OCI-LY1 (cell line): ENCODE data around the gene FAM78A.

Experiments used
- H2AFZ ChIP-seq: fragments of 200-600 bp; sonication (generic), shearing (Covaris generic); 2 replicates; pipeline ENCODE4 v1.6.0; 2014; ENCODE audit warnings: antibody characterized with exemption, mild to moderate bottlenecking, low read length
- H3F3A ChIP-seq: fragments of 200-600 bp; sonication (generic), shearing (Covaris generic); 2 replicates; pipeline ENCODE4 v1.6.0; 2014; ENCODE audit warnings: mild to moderate bottlenecking, antibody characterized with exemption, low read length, moderate library complexity; ENCODE audit not compliant: insufficient read depth
- H3K27ac ChIP-seq: fragments of 200-600 bp; sonication (generic); 2 replicates; pipeline ENCODE4 v1.5.1; 2014; ENCODE audit warnings: low read length, mixed run types, mild to moderate bottlenecking, low read depth; ENCODE audit not compliant: poor library complexity, severe bottlenecking
- H3K27me3 ChIP-seq: fragments of 200-600 bp; sonication (generic); 2 replicates; pipeline ENCODE4 v1.6.0; 2014; ENCODE audit warnings: antibody characterized with exemption, mild to moderate bottlenecking, low read length, moderate library complexity; ENCODE audit not compliant: insufficient read depth
- H3K36me3 ChIP-seq: fragments of 200-600 bp; sonication (generic); 2 replicates; pipeline ENCODE4 v1.6.1; 2014; ENCODE audit warnings: mild to moderate bottlenecking, antibody characterized with exemption, low read length, moderate library complexity, mixed read lengths; ENCODE audit not compliant: insufficient read depth
- H3K4me1 ChIP-seq: fragments of 200-600 bp; sonication (generic); 2 replicates; pipeline ENCODE4 v1.5.1; 2014; ENCODE audit warnings: mild to moderate bottlenecking, low read length, moderate library complexity; ENCODE audit not compliant: insufficient read depth, severe bottlenecking
- H3K4me2 ChIP-seq: fragments of 200-600 bp; sonication (generic), shearing (Covaris generic); 2 replicates; pipeline ENCODE4 v1.6.1; 2014; ENCODE audit warnings: low read length
- H3K4me3 ChIP-seq: fragments of 200-600 bp; sonication (generic); 2 replicates; pipeline ENCODE4 v1.5.1; 2014; ENCODE audit warnings: low read length, low read depth, mild to moderate bottlenecking, mixed read lengths; ENCODE audit not compliant: poor library complexity, severe bottlenecking
- H3K79me2 ChIP-seq: fragments of 200-600 bp; shearing (Covaris generic); 2 replicates; pipeline ENCODE4 v1.6.1; 2016; ENCODE audit warnings: mixed run types, low read length, mixed read lengths; ENCODE audit not compliant: insufficient read depth
- H3K9ac ChIP-seq: fragments of 200-600 bp; sonication (generic), shearing (Covaris generic); 2 replicates; pipeline ENCODE4 v1.6.1; 2014; ENCODE audit warnings: mild to moderate bottlenecking, low read length, mixed read lengths
- H3K9me2 ChIP-seq: fragments of 200-600 bp; sonication (generic), shearing (Covaris generic); 2 replicates; pipeline ENCODE4 v1.6.1; 2014; ENCODE audit warnings: low read depth, mild to moderate bottlenecking, low read length, mixed read lengths
- H3K9me3 ChIP-seq: fragments of 200-600 bp; shearing (Covaris generic); 2 replicates; pipeline ENCODE4 v1.6.1; 2014; ENCODE audit warnings: low read length, mixed read lengths
- H4K20me1 ChIP-seq: fragments of 200-600 bp; sonication (generic), shearing (Covaris generic); 2 replicates; pipeline ENCODE4 v1.6.0; 2016; ENCODE audit warnings: mild to moderate bottlenecking, low read length; ENCODE audit not compliant: insufficient read depth
- EZH2 ChIP-seq: fragments of 200-600 bp; sonication (generic), shearing (Covaris generic); IDR thresholded peaks from 2 replicates; pipeline ENCODE4 v1.8.0; 2017; ENCODE audit warnings: borderline replicate concordance, mixed run types, mild to moderate bottlenecking, antibody characterized with exemption, low read length, moderate library complexity, mixed read lengths
- TF ChIP-seq, protein P1 (sequence below): fragments of 200-600 bp; sonication (generic), shearing (Covaris generic); IDR thresholded peaks from 2 replicates; pipeline ENCODE4 v1.5.1; 2017; ENCODE audit warnings: mild to moderate bottlenecking, antibody characterized with exemption, low read length, moderate library complexity, mixed read lengths

Gene FAM78A

GRCh38 chr9:131240047-131240921 lies 36.0 kb downstream of the FAM78A start:
- TF ChIP-seq EZH2 = no peak
- TF ChIP-seq, protein P1, sequence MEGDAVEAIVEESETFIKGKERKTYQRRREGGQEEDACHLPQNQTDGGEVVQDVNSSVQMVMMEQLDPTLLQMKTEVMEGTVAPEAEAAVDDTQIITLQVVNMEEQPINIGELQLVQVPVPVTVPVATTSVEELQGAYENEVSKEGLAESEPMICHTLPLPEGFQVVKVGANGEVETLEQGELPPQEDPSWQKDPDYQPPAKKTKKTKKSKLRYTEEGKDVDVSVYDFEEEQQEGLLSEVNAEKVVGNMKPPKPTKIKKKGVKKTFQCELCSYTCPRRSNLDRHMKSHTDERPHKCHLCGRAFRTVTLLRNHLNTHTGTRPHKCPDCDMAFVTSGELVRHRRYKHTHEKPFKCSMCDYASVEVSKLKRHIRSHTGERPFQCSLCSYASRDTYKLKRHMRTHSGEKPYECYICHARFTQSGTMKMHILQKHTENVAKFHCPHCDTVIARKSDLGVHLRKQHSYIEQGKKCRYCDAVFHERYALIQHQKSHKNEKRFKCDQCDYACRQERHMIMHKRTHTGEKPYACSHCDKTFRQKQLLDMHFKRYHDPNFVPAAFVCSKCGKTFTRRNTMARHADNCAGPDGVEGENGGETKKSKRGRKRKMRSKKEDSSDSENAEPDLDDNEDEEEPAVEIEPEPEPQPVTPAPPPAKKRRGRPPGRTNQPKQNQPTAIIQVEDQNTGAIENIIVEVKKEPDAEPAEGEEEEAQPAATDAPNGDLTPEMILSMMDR = no peak

DNA sequence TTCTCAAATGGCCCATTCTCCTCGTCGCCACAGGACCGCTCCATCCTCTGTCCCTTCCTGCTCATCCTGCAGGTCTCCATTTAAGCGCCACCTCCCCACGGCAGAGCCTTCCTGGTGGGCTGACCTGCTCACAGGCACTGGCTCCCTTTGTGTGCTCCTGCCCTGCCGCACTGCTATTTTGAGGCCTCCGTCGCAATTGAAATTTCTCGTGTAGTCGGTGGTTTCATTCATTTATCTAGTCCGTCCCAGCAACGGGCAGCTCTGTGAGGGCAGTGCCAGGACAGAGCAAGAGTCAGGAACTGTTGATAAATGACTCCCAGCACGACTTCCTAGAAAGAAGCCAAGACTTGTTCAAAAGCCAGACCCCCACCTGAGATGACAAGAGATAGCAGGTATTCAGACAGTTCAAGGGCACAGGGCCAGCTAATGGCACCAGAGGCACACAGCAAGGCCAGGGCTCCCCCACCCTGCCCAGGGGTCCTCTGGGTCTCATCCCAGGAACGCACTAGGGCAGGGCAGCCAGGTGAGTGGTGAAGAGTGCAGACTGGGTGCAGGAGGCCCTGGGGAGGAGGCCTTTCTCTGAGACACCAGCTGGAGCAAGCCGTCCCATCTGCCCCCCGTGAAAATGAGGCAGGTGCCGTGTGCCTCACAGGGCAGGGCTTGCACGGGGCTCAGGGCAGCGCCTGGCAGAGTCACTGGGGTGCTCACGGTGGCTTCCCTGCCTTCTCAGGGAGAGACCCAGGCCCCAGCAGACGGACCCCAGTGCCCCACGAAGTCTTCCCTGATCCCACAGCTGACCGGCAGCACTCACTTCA lies 36.9 kb downstream of the FAM78A start:
- H3K9ac ChIP-seq = no peak overlapping the region
- H3K4me1 ChIP-seq = peaks cover 15% of the 10 kb centered on the region
- no peak overlapping the region for H3K4me3 ChIP-seq
- peaks cover 4% of the 10 kb centered on the region; the same call in 1 of the 2 replicates for H3K36me3 ChIP-seq
- no peaks in the 10 kb centered on the region for H3K9me3 ChIP-seq
- H3K27me3 ChIP-seq = no peaks in the 10 kb centered on the region
- TF ChIP-seq, protein P1 = no peak
- TF ChIP-seq EZH2 = no peak
- H3K4me2 ChIP-seq = no peak overlapping the region
- H3K27ac ChIP-seq = no peak overlapping the region
- H3F3A ChIP-seq = no peaks in the 10 kb centered on the region
- H3K9me2 ChIP-seq = no peaks in the 10 kb centered on the region
- H3K79me2 ChIP-seq = no peaks in the 10 kb centered on the region
- no peaks in the 10 kb centered on the region for H4K20me1 ChIP-seq
- H2AFZ ChIP-seq = no peak overlapping the region

More at GRCh38 chr9:131240047-131240921, 36.0 kb downstream of the FAM78A start:
- no peak overlapping the region for H3K9ac ChIP-seq
- H3K4me3 ChIP-seq = no peak overlapping the region
- H3K79me2 ChIP-seq = no peaks in the 10 kb centered on the region
- no peak overlapping the region for H3K4me2 ChIP-seq
- H3K27ac ChIP-seq = no peak overlapping the region
- peaks cover 15% of the 10 kb centered on the region for H3K4me1 ChIP-seq
- no peaks in the 10 kb centered on the region for H3F3A ChIP-seq
- H3K27me3 ChIP-seq = no peaks in the 10 kb centered on the region
- H4K20me1 ChIP-seq = no peaks in the 10 kb centered on the region
- no peaks in the 10 kb centered on the region for H3K9me3 ChIP-seq
- H3K36me3 ChIP-seq = no peaks in the 10 kb centered on the region
- H2AFZ ChIP-seq = no peak overlapping the region
- H3K9me2 ChIP-seq = no peaks in the 10 kb centered on the region

DNA sequence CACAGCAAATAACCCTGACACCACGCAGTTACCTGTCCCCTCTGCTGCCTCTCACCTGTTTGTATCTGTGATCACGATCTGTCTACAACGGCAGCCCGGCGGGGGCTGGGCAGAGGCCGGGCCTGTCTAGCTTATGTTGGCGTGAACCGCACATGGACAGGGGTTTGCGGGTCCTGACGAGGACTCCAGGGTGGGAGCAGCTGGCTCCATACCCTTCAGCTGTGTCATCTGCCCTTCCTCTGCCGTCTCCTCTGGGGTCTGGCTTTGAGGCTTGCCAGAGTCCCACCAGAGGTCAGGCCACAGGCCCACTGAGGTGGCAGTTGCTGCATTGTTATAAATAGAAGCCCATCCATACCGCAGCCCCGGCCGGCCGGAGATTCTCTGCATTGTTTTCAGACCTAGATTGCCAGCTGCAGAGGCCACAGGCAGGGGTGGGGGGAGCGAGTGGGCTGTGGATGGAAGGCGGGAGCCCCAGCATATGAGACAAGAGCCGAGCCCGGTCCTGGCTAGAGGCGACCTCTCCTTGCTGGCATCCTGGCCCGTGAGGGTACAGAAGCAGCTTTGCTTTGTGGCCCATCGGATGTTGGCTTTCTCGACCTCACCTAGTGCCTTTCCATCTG lies 37.8 kb downstream of the FAM78A start:
- Histone ChIP-seq H3K79me2 (no peaks in the 10 kb centered on the region), H2AFZ (peak overlapping the region; percentile 91; the same call in 1 of the 2 replicates), H3F3A (no peaks in the 10 kb centered on the region), H3K9me3 (no peaks in the 10 kb centered on the region), H3K4me2 (peak overlapping the region; percentile 59), H3K36me3 (peaks cover 12% of the 10 kb centered on the region), H3K27me3 (no peaks in the 10 kb centered on the region), H3K4me3 (peak overlapping the region; percentile 26), H3K4me1 (peaks cover 15% of the 10 kb centered on the region), H3K27ac (peak overlapping the region; percentile 65), H4K20me1 (no peaks in the 10 kb centered on the region), H3K9ac (peak overlapping the region; percentile 50), H3K9me2 (no peaks in the 10 kb centered on the region)
- TF ChIP-seq EZH2 = no peak
- TF ChIP-seq, protein P1 = no peak
